WI38 (cell line): ENCODE results near the gene KCNJ15.

Experiments
- H3K4me3 ChIP-seq: 2 replicates; pipeline ENCODE4 v1.5.1; 2011; ENCODE audit warnings: low read depth, mild to moderate bottlenecking, control low read depth, low read length
- CTCF ChIP-seq: IDR thresholded peaks from 2 replicates; pipeline ENCODE4 v1.5.1; 2012; ENCODE audit warnings: low read depth, mild to moderate bottlenecking, control low read depth, low read length

Gene KCNJ15

DNA sequence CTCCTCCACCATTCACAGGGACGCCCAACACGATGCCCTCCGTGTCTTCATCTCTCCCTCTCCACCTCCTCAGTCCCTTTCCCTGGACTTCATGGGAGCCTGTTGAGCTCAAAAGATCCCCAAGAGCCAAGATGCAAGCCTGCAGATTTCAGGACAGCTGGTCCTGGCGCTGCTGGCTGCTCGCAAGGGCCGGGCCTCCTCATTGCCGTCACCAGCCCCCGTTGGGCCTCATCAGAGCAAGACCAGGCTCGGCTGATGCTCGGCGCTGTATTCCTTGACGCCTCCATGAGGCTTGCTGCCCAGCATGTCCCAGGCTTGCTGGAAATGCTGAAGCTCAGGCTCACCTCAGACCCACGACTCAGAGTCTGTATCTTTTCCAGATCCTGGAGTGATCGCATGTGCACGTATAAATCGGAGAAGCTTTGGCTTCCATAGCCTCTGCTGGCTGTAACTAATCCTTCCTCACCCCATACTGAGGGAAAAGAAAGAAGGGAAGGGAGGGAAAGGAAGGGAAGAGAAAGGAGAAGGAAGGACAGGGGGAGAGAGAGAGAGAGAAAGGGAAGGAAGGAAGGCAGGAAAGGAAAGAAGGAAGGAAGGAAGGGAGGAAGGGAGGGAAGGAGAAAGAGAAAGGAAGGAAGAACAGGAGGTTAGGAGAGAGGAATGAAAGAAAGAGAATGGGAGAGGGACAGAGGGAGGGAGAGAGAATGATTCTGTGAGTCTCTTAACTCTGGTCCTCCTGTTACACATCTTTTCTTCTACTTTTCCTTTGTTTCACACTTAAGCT is 94.6 kb downstream of the KCNJ15 start:
- TF ChIP-seq CTCF = no peak
- no peak overlapping the region for H3K4me3 ChIP-seq

DNA sequence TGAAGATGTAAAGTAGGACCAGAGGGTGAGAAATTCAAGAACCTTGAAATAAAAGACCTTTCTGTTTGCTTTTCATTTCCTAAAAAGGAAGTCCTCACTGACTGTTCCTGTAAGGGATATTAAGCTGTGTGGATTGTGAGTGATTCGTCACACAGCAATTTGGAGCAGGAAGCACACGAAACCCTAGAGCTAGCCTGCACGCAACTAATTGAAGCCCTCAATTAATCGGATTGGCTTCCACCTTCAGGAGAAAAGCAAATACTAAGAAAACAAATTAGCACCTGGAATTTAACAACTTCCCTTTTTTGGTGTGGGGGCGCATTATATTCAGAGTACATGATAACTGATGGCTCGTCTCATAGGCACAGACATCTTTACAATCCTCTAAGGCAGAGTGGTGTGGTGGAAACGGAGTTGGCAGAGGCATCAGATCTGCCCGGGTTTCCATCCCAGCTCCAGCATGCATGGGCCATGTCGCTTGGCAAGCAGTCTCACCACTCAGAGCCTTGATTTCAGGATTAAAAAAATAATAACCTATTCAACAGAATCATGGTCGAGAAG is 95.2 kb downstream of the KCNJ15 start:
- TF ChIP-seq CTCF = no peak
- no peak overlapping the region for H3K4me3 ChIP-seq

GRCh38 chr21:38352536-38353219 is 95.9 kb downstream of the KCNJ15 start:
- TF ChIP-seq CTCF = peak; percentile 84
- no peak overlapping the region for H3K4me3 ChIP-seq

DNA sequence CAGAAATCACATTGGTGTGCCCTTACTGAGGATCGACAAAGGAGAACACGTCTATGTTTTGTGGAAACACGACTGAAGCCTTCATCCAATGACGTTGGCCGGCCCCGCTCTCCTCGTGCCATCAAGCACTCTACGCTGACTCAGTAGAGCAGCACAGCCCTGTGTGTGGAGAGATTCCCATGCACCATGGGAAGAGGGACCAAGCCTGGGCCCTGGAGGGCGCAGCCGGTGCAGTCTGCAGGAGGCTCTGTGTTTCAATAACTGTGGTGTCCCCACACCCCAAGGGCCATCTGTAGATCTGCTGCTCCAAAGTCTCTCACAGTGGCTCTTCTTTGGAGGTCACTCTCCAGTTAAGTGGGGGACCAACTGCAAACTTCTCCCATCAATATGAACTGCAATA is 97.4 kb downstream of the KCNJ15 start:
- no peak for TF ChIP-seq CTCF
- H3K4me3 ChIP-seq = no peak overlapping the region

DNA sequence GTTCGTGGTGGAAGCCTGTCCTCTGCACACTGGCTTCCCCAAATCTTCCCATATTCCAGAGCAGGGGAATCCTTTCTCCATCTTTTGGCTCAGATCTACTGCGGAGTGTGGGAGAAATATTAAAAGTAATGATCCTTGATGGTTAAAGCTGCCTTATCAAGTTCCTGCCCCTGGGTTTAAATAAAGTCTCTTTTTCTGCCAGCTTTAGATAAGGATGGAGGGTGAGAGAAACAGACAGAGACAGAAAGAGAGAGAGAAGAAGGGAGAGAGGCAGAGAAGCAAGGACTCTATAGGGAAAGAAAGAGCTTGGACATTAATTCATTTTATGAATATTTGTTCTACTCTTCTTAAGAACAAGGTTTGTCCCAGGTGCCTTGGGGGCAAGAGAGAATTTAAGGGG is 98.0 kb downstream of the KCNJ15 start:
- TF ChIP-seq CTCF = no peak

DNA sequence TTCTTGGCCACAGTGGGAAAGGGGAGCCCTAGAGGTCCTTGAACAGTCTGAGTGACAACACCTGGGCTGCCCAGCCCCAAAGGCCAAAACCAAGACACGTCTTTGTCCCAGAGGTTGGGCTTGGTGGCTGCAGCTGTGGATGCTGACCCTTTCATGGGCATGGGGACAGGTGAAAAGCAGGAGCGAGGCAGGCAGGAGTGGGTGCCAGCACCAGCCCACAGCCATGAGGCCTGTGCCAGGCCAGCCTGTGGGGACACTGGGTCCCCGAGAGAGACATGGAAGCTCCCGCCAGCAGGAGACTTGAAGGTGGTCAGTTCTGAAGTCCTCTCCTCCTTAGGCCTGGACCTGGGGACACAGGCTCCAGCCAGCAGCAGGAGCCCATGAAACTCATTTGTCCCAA is 98.6 kb downstream of the KCNJ15 start:
- TF ChIP-seq CTCF = no peak
- H3K4me3 ChIP-seq = no peak overlapping the region

More for the DNA sequence above, 98.0 kb downstream of the KCNJ15 start:
- no peak overlapping the region for H3K4me3 ChIP-seq
